ENCODE data around the gene CDH4.

DNA sequence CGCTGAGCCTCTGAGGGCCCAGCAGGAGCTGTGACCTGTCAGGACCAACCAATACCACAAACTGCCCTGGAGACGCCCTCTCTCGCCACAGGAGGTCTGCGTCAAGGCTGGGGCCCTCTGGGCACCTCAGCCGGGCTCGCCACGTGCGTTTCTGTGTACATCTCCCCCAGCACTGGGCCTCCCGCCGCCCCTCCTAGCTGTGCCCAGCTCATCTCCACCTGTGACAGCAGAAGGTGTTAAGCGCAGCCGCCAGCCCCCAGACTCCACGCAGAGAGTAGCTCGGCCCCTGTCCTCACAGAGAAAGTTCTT, 722.2 kb downstream of the CDH4 start:
- TF ChIP-seq CTCF (conservative IDR thresholded peaks at IDR 0.05) (no peak), ZFX (IDR thresholded peaks at IDR 0.05) (no peak)

All from C4-2B (cell line).